Left cardiac atrium (tissue), 4 donors: Measurements from ENCODE around the gene ZFYVE19. TPM values are rescaled to one million over a fixed set of nuclear protein-coding genes. Genes with fewer than 3 reads are reported as not detected.

ENCODE experiments used
- ATAC-seq, 2 donors: fragments of 200-7000 bp; cut with Tn5 transposase; one replicate each; pipeline ENCODE4 v1.9.1; 2020; ENCODE audit warnings: mild to moderate bottlenecking in 2 of 2, moderate library complexity in 2 of 2
- DNase-seq: peaks from one replicate; pipeline ENCODE4 v3.0.0-alpha.2; 2020
- intact Hi-C, 2 donors: fragments of 100-400 bp; cut with DNase I; formaldehyde crosslinking; loops; one replicate each; pipeline versions ENCODE4 v1.14.1 to v1.15.1; 2022 to 2023
- total RNA-seq, 2 donors: library from RNA; stranded (reverse); fragmentation: NEBNext Ultra II Directional; extraction: Animal tissue kit (Norgen Biotek cat#: 25700); gene quantifications; one replicate each; pipeline ENCODE4 v1.2.1, GENCODE V29; 2021
- donor health status: DM: no; HTN: yes; CAD: no.
- donor health status: DM: no; HTN: yes; CAD: no; lungs with severe emphysema.
- donor health status: DM: yes; HTN: yes; CAD: no.
- donor health status: Dilated cardiomyopathy.

Gene ZFYVE19
- total RNA-seq, 2 donors from 2014 or later: 12.7 to 26.8 TPM

- no peak for DNase-seq
- intact Hi-C loops: no loop called here
Observed at GRCh38 chr15:40773496-40773895, 33.4 kb upstream of the ZFYVE19 start.

GRCh38 chr15:40773902-40774301 is 33.0 kb upstream of the ZFYVE19 start:
- intact Hi-C loops: no loop called here
- DNase-seq (no peak), ATAC-seq (no peak)

More at GRCh38 chr15:40773496-40773895, 33.4 kb upstream of the ZFYVE19 start:
- ATAC-seq: no peak

DNA sequence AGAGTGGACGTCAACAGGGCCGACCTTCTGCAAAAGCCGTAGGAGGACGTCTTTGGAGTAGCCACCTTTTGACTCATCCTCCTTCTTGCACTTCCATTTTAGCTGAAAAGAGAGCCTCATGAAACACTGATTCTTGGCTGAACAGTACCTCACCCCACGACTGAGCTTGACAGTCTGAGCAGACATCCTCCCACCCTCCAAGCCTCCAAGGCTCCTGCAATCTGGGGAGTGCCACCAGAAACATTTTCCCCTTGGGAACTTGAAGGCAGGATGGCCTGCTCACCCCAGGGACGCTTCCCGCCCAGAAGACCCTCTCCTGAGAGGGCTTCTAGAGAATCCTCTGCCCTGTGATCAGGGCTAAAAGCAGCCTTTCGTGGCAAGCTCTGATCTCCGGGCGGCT is 31.9 kb upstream of the ZFYVE19 start:
- intact Hi-C loops: no loop called here
- DNase-seq: no peak
- ATAC-seq: no peak

- ATAC-seq (no peak), DNase-seq (no peak)
- intact Hi-C loops: no loop called here
Observed at GRCh38 chr15:40775740-40776536, 31.0 kb upstream of the ZFYVE19 start.

- DNase-seq (no peak), ATAC-seq (peak; percentile 45 to 89)
- intact Hi-C loops: no loop called here
Observed at GRCh38 chr15:40776537-40777141, 30.2 kb upstream of the ZFYVE19 start.

- no peak for DNase-seq
- intact Hi-C loops: no loop called here
- ATAC-seq: peak; percentile 71 to 76
Observed at GRCh38 chr15:40782609-40783227, 24.2 kb upstream of the ZFYVE19 start.

DNA sequence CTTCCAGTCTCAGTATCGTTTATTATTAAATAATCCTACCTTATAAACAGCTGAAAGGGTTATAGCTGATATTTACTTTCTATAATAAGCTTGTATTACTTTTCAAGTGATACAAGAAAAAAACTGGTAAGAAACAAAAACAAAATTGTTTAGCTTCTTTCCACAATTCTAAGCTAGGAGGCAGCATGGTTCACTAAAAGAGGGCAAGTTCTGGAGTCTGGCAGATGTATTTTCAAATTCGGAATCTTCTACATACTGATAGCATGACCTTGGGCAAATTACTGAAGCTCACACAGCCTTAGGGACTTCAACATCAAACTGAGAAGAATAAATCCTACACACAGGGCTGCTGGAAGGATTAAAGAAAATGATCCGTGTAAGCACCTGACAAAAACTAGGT is 21.7 kb upstream of the ZFYVE19 start:
- intact Hi-C loops: no loop called here
- ATAC-seq: no peak

DNA sequence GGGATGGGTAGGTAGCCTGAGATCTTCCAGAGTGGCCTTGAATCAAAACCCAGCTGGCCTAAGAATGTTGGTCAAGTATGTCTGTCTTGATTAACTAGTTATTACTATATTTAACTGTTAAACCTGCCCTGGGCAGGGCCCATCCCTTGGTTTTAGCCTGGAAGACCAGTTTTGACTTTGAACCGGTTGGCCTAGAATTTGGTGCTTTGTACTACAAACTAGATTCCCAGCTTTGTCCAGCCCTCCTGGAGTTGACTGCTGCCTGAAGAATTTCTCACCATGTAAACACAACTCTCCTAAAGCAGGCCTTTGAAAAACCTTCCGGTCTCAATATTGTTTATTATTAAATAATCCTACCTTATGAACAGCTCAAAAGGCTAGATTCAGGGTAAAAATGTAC is 21.1 kb upstream of the ZFYVE19 start:
- intact Hi-C loops: no loop called here
- no peak for DNase-seq

More for the DNA sequence above, 21.7 kb upstream of the ZFYVE19 start:
- no peak for DNase-seq

GRCh38 chr15:40787344-40787841 is 19.5 kb upstream of the ZFYVE19 start:
- DNase-seq: no peak
- intact Hi-C loops: no loop called here
- ATAC-seq: peak in 1 of 2 donors; percentile 41

More for the DNA sequence above, 21.1 kb upstream of the ZFYVE19 start:
- ATAC-seq: no peak

DNA sequence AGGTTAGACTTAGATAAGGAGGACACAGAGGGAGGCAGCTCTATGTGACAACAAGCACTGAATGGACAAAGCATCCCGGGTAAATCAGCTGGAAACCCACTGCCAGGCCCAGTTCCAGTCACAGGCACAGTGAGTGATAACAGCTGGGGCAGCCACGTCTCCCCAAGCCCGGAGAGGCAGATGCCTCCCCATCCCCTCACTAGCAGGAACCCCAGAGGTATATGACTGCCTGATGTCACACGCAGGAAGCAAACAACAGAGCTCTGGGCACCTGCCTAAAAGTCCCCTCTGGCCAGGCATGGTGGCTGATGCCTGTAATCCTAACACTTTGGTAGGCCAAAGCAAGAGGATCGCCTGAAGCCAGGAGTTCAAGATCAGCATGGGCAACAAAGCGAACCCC is 18.9 kb upstream of the ZFYVE19 start:
- intact Hi-C loops: no loop called here
- no peak for DNase-seq
- no peak for ATAC-seq

DNA sequence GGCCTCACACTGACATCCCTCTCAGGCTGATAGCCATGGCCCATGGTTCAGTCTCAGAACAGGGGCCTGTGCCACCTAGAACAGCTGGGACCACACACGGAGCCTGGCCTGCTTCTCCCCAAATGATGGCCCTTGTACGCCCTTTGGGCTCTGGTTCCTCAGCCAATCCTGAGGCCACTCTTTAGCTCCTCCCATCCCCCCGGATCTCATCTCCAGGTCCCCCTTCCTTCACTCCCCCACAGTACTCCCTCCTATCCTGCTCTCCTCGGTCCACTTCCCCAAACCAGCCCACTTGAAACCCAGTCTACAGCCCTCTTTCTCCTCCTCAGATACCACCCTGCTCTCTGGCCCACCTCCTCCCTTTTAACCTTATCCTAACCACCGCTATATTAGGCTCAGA is 17.8 kb upstream of the ZFYVE19 start:
- intact Hi-C loops: no loop called here
- no peak for DNase-seq
- peak in 1 of 2 donors; percentile 23 for ATAC-seq

- ATAC-seq (no peak), DNase-seq (no peak)
- intact Hi-C loops: no loop called here
Observed at GRCh38 chr15:40789999-40790398, 16.9 kb upstream of the ZFYVE19 start.

- DNase-seq (no peak), ATAC-seq (no peak)
- intact Hi-C loops: no loop called here
Observed at GRCh38 chr15:40790718-40791117, 16.2 kb upstream of the ZFYVE19 start.

DNA sequence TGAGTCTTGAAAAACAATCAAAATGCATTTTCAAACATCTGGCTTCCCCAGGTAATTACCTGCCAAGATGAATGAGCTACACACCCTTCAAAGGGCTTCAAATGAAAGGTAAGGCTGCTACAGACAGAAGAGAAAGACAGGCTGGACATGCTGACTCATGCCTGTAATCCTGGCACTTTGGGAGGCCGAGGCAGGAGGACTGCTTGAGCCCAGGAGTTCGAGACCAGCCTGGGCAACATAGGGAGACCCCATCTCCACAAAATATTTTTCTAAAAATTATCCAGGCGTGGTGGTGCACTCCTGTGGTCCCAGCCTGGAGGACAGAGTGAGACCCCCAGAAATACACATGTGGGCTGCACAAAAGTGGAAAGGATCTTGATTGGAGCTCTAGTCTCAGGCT is 14.5 kb upstream of the ZFYVE19 start:
- DNase-seq: no peak
- intact Hi-C loops: no loop called here
- ATAC-seq: no peak

DNA sequence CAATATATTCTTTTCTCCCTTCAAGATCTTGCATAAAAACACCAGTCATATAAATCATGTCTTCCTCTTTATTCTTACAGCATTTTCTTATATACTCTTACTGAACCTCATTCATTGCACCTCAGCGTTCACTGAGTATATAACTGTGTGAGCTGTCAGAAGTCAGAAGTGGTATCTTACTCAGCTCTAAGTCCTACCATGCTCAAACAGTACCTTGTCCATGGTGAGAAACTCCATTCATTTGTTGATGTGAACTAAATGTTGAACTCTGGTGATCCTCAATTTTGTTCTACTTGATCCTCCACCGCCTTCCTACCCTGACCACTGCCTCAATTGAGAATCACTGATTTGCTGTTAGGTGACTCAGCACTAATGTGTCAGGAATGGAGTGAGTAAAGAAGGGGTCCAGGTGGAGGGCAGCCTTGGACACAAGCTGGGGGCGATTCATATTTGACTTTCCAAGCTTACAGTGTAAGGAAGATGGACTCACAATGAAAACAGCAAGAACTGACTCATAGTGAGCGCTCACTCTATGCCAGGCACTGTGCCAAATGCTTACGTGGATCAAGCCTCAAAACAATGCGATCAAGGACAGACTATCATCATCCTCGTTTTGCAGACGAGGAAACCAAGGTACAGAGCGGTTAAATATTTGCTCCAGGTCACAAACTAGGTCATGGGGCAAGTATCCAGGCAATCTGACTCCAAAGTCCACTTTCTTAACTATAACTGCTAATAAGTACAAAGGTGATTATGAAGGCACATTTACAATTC is 13.5 kb upstream of the ZFYVE19 start:
- DNase-seq (no peak), ATAC-seq (peak in 1 of 2 donors; percentile 50)
- intact Hi-C loops: no loop called here

DNA sequence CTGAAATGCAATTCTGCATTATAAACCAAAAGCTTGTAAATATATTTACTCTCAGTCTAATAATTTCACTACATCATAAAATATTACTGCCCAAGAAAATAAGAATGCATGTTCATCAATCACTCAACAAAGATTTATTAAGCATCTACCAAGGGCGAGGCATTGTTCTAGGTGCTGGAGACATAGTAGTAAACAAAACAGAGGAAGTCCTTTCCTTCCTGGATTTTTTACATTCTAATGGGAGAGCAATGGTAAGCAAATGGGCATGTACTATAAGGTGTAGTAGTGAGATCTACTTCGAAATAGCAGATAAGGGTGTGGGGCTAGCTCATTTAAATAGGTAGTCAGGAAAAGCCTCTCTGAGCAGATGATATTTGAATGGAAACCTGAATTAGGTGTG is 10.8 kb upstream of the ZFYVE19 start:
- intact Hi-C loops: no loop called here
- ATAC-seq (no peak), DNase-seq (no peak)

GRCh38 chr15:40796512-40796911 is 10.4 kb upstream of the ZFYVE19 start:
- DNase-seq (no peak), ATAC-seq (no peak)

GRCh38 chr15:40799523-40799922 is 7.4 kb upstream of the ZFYVE19 start:
- intact Hi-C loops: no loop called here
- ATAC-seq (no peak), DNase-seq (no peak)

More at GRCh38 chr15:40796512-40796911, 10.4 kb upstream of the ZFYVE19 start:
- intact Hi-C loops: no loop called here

DNA sequence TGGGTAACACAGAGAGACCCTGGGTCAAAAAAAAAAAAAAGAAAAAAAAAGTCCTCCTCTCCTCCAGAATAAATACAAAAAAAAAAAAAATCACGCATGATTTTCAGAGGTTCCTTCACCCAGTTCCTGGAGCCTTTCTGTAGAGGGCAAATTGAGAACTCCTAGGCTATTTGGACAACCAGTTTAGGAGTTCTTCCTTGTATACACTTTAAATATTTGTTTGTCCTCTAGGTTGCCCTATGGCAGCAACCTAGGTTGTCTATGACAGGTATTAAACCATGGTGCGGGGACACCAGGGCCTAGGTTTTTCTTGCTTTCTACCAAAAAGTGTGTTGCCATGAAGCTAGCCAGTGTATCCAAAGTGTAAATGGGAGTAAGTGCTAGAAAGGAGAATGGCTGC is 3.8 kb upstream of the ZFYVE19 start:
- intact Hi-C loops: no loop called here
- DNase-seq (no peak), ATAC-seq (no peak)
